WTC11 (cell line): ENCODE data around the gene RASGRP4. TPM values are rescaled to one million over a fixed set of nuclear protein-coding genes. Genes with fewer than 3 reads are reported as not detected.
A peak's percentile ranks its signal among the peaks of the same experiment; 100 is the strongest.

ENCODE experiments used
- ATAC-seq: fragments of 200-7000 bp; cut with Tn5 transposase; 2 replicates; pipeline ENCODE4 v1.10.0; 2021; ENCODE audit warnings: mild to moderate bottlenecking, moderate library complexity
- CTCF ChIA-PET: fragments of 300-600 bp; sonication (Branson Sonifier 250); formaldehyde crosslinking; loops from one replicate; lab custom pipeline; 2021; ENCODE audit warnings: antibody characterized with exemption; lab: Charles Lee
- POLR2A ChIA-PET: fragments of 350-600 bp; sonication (Branson Sonifier 250); formaldehyde crosslinking; loops from one replicate; lab custom pipeline; 2021; ENCODE audit warnings: antibody characterized with exemption; lab: Charles Lee
- DNase-seq: peaks from one replicate; pipeline ENCODE4 v3.0.0; 2021; ENCODE audit warnings: low spot score
- H3K27ac Mint-ChIP-seq: 2 replicates; pipeline ENCODE4 v1.8.0; 2021; ENCODE audit warnings: mixed read lengths
- H3K27me3 Mint-ChIP-seq: 2 replicates; pipeline ENCODE4 v1.8.0; 2021; ENCODE audit warnings: low read depth, mild to moderate bottlenecking, moderate library complexity, mixed read lengths
- H3K36me3 Mint-ChIP-seq: 2 replicates; pipeline ENCODE4 v1.8.0; 2021; ENCODE audit warnings: mixed read lengths
- H3K4me1 Mint-ChIP-seq: 2 replicates; pipeline ENCODE4 v1.8.0; 2022; ENCODE audit warnings: mixed read lengths
- H3K4me3 Mint-ChIP-seq: 2 replicates; pipeline ENCODE4 v1.8.0; 2021; ENCODE audit warnings: mild to moderate bottlenecking, moderate library complexity, mixed read lengths
- H3K9me3 Mint-ChIP-seq: 2 replicates; pipeline ENCODE4 v1.8.0; 2021; ENCODE audit warnings: mixed read lengths
- NFATC4 ChIP-seq: fragments of 250-450 bp; sonication (Bioruptor Pico); IDR thresholded peaks from 2 replicates; pipeline ENCODE4 v1.9.0; 2021; ENCODE audit warnings: mild to moderate bottlenecking
- NFYB ChIP-seq: sonication (generic); formaldehyde crosslinking; conservative IDR thresholded peaks from 2 replicates; pipeline ENCODE4 v1.8.0; 2022; ENCODE audit warnings: low read depth, missing genetic modification reagents
- NR1H2 ChIP-seq: sonication (generic); formaldehyde crosslinking; IDR thresholded peaks from 2 replicates; pipeline ENCODE4 v1.9.0; 2021; ENCODE audit warnings: mild to moderate bottlenecking, moderate library complexity, missing genetic modification reagents
- ZNF219 ChIP-seq: sonication (generic); formaldehyde crosslinking; IDR thresholded peaks from 2 replicates; pipeline ENCODE4 v1.8.0; 2023; ENCODE audit warnings: missing genetic modification reagents, mild to moderate bottlenecking, borderline replicate concordance
- ZNF317 ChIP-seq: sonication (generic); formaldehyde crosslinking; IDR thresholded peaks from 2 replicates; pipeline ENCODE4 v1.8.1; 2023; ENCODE audit warnings: low read depth, mild to moderate bottlenecking, moderate library complexity, missing genetic modification reagents, borderline replicate concordance
- total RNA-seq: library from RNA; stranded (reverse); gene quantifications from 3 replicates; pipeline ENCODE4 v1.2.3, GENCODE V29; 2021
- TF ChIP-seq, protein P1 (sequence below): sonication (generic); formaldehyde crosslinking; IDR thresholded peaks from 2 replicates; pipeline ENCODE4 v1.8.1; 2022; ENCODE audit warnings: mild to moderate bottlenecking, moderate library complexity, missing genetic modification reagents
- TF ChIP-seq, protein P2 (sequence below): sonication (generic); formaldehyde crosslinking; IDR thresholded peaks from 2 replicates; pipeline ENCODE4 v1.8.1; 2023; ENCODE audit warnings: mild to moderate bottlenecking, missing genetic modification reagents, moderate library complexity

Gene RASGRP4
- total RNA-seq, 1 experiment from 2014 or later, result 2.5 TPM

DNA sequence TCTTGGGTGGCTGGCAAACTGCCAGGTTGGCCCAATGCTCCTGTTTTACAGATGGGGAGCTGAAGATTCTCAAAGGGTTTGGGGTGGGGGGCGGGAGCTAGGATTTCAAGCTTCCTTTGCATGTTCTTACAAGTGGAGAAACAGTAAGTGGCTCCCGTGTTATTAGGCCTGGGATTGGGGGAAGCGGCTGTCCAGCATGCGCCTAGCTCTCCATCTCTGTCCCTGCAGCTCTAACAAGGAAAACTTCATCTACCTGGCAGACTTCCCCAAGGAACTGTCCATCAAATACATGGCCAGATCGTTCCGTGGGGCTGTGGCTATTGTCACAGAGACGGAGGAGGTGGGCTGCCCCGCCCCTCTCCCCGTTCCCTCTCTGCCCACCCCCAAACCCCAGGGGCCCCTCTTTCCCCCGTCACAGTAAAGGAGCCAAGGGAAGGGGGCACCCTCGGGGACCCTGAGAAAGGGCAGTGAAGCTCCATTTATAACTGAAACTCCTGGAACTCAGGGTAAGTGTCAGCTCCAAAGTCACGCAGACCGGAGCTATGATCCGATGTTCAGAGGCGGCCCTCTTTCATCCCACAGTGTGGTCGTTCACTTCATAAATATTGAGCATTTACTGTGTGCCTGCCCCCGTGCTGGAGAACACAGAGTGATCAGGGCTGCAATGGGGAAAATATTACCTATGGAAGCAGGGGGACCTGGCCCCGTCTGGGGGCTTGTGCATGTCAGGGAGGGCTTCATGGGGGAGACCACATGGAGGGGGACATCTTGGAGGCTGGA lies 66.6 kb downstream of the RASGRP4 start:
- Mint-ChIP-seq H3K9me3 (no peaks in the 10 kb centered on the region), H3K4me1 (peaks cover 10% of the 10 kb centered on the region), H3K4me3 (0 out of 2 replicates have a peak overlapping the region, but pooled peaks have one; percentile 14), H3K36me3 (no peaks in the 10 kb centered on the region), H3K27me3 (peaks cover 67% of the 10 kb centered on the region), H3K27ac (no peak overlapping the region)
- ChIA-PET POLR2A (no interaction called here), CTCF (interaction anchor here (0.6 to 1.1 kb wide), 4 partner anchors 25 to 217 kb away, joined by 3 to 6 read pairs (median 4); partner anchors contain the start of gene FAM98C)
- ATAC-seq (no peak), DNase-seq (no peak)
- TF ChIP-seq ZNF219 (no peak), NFYB (CRISPR knock-in tag) (no peak), NR1H2 (CRISPR knock-in tag) (no peak), NFATC4 (CRISPR knock-in tag) (no peak), ZNF317 (CRISPR knock-in tag) (no peak)
- TF ChIP-seq, protein P1, sequence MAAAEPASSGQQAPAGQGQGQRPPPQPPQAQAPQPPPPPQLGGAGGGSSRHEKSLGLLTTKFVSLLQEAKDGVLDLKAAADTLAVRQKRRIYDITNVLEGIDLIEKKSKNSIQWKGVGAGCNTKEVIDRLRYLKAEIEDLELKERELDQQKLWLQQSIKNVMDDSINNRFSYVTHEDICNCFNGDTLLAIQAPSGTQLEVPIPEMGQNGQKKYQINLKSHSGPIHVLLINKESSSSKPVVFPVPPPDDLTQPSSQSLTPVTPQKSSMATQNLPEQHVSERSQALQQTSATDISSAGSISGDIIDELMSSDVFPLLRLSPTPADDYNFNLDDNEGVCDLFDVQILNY, result no peak
- TF ChIP-seq, protein P2, sequence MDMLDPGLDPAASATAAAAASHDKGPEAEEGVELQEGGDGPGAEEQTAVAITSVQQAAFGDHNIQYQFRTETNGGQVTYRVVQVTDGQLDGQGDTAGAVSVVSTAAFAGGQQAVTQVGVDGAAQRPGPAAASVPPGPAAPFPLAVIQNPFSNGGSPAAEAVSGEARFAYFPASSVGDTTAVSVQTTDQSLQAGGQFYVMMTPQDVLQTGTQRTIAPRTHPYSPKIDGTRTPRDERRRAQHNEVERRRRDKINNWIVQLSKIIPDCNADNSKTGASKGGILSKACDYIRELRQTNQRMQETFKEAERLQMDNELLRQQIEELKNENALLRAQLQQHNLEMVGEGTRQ, result no peak

Other genes with a start within 250 kb of the RASGRP4 start
- gene DPF1, start 202.0 kb downstream of the RASGRP4 start, total RNA-seq, result 5.2 to 6.8 TPM (median 5.9 TPM) in 3 replicates
- gene PPP1R14A, start 169.8 kb downstream of the RASGRP4 start, total RNA-seq, result 32.3 to 33.8 TPM (median 33.4 TPM) in 3 replicates
- gene SPINT2, start 161.6 kb downstream of the RASGRP4 start, total RNA-seq, result 335 to 400 TPM (median 358 TPM) in 3 replicates
- 16.1 to 22.3 TPM (median 21.3 TPM) in 3 replicates for gene C19orf33, start 122.0 kb downstream of the RASGRP4 start, total RNA-seq
- 83.3 to 92.5 TPM (median 90.1 TPM) in 3 replicates for gene YIF1B, start 110.3 kb downstream of the RASGRP4 start, total RNA-seq
- gene KCNK6, start 106.4 kb downstream of the RASGRP4 start, total RNA-seq, result 12.9 to 18.3 TPM (median 13.2 TPM) in 3 replicates
- 4.6 to 8.7 TPM (median 6.3 TPM) in 3 replicates for gene CATSPERG, start 90.4 kb downstream of the RASGRP4 start, total RNA-seq
- gene PSMD8, start 51.6 kb downstream of the RASGRP4 start, total RNA-seq, result 156 to 167 TPM (median 160 TPM) in 3 replicates
- gene GGN, start 38.2 kb downstream of the RASGRP4 start, total RNA-seq, result 2.4 to 3.1 TPM (median 2.7 TPM) in 3 replicates
- gene SPRED3, start 37.5 kb downstream of the RASGRP4 start, total RNA-seq, result 5.2 to 7.3 TPM (median 7.2 TPM) in 3 replicates
- 9.7 to 12.2 TPM (median 10.2 TPM) in 3 replicates for gene FAM98C, start 23.1 kb downstream of the RASGRP4 start, total RNA-seq
- 19.8 to 24.2 TPM (median 21.1 TPM) in 3 replicates for gene RYR1, start 7.5 kb upstream of the RASGRP4 start, total RNA-seq
- 14.0 to 25.0 TPM (median 24.5 TPM) in 3 replicates for gene MAP4K1, start 191.7 kb upstream of the RASGRP4 start, total RNA-seq
- 389 to 416 TPM (median 410 TPM) in 3 replicates for gene EIF3K, start 193.0 kb upstream of the RASGRP4 start, total RNA-seq
- 484 to 511 TPM (median 506 TPM) in 3 replicates for gene ACTN4, start 221.4 kb upstream of the RASGRP4 start, total RNA-seq